MM.1S (cell line): ENCODE results near the gene STK10.

Experiments used
- DNase-seq: peaks from one replicate; pipeline ENCODE4 v3.0.0-alpha.2; 2015
- H2AFZ ChIP-seq: fragments of 300-600 bp; sonication (generic); 2 replicates; pipeline ENCODE4 v1.6.0; 2016; ENCODE audit warnings: antibody characterized with exemption, low read length
- H3F3A ChIP-seq: fragments of 300-600 bp; sonication (generic); 2 replicates; pipeline ENCODE4 v1.6.1; 2016; ENCODE audit warnings: mild to moderate bottlenecking, antibody characterized with exemption, low read length, moderate library complexity, mixed read lengths; ENCODE audit not compliant: insufficient read depth
- H3K27ac ChIP-seq: fragments of 300-600 bp; sonication (generic); 2 replicates; pipeline ENCODE4 v1.5.1; 2016; ENCODE audit warnings: mild to moderate bottlenecking, low read length
- H3K27me3 ChIP-seq: fragments of 300-600 bp; sonication (generic); replicated peaks from 2 replicates; pipeline ENCODE4 v1.6.0; 2016; ENCODE audit warnings: low read length; ENCODE audit not compliant: insufficient read depth
- H3K36me3 ChIP-seq: fragments of 300-600 bp; sonication (generic); replicated peaks from 2 replicates; pipeline ENCODE4 v1.6.1; 2016; ENCODE audit warnings: mild to moderate bottlenecking, low read length, mixed read lengths; ENCODE audit not compliant: insufficient read depth
- H3K4me1 ChIP-seq: fragments of 300-600 bp; sonication (generic); 2 replicates; pipeline ENCODE4 v1.6.1; 2016; ENCODE audit warnings: low read length, mixed read lengths
- H3K4me2 ChIP-seq: fragments of 300-600 bp; sonication (generic); 2 replicates; pipeline ENCODE4 v1.6.0; 2016; ENCODE audit warnings: low read depth, low read length
- H3K4me3 ChIP-seq: fragments of 300-600 bp; sonication (generic); 2 replicates; pipeline ENCODE4 v1.5.1; 2016; ENCODE audit warnings: low read length, mixed read lengths
- H3K79me2 ChIP-seq: fragments of 300-600 bp; sonication (generic); 2 replicates; pipeline ENCODE4 v1.6.1; 2016; ENCODE audit warnings: mixed run types, low read length, mixed read lengths
- H3K9ac ChIP-seq: fragments of 300-600 bp; sonication (generic); 2 replicates; pipeline ENCODE4 v1.6.1; 2016; ENCODE audit warnings: low read length, mixed read lengths
- H3K9me2 ChIP-seq: fragments of 300-600 bp; sonication (generic); replicated peaks from 2 replicates; pipeline ENCODE4 v1.6.1; 2016; ENCODE audit warnings: mild to moderate bottlenecking, low read length, mixed read lengths; ENCODE audit not compliant: insufficient read depth
- H3K9me3 ChIP-seq: fragments of 300-600 bp; sonication (generic); replicated peaks from 2 replicates; pipeline ENCODE4 v1.6.1; 2016; ENCODE audit warnings: mild to moderate bottlenecking, low read length, mixed read lengths; ENCODE audit not compliant: insufficient read depth
- H4K20me1 ChIP-seq: fragments of 300-600 bp; sonication (generic); 2 replicates; pipeline ENCODE4 v1.6.1; 2016; ENCODE audit warnings: mild to moderate bottlenecking, low read length, moderate library complexity, mixed read lengths; ENCODE audit not compliant: insufficient read depth
- CTCF ChIP-seq: fragments of 300-600 bp; sonication (generic); IDR thresholded peaks from 2 replicates; pipeline ENCODE4 v1.5.1; 2016; ENCODE audit warnings: antibody characterized with exemption, low read length, mixed read lengths
- EZH2 ChIP-seq: fragments of 300-600 bp; sonication (generic); optimal IDR thresholded peaks from 2 replicates; pipeline ENCODE3; 2017; ENCODE audit warnings: low read depth, mild to moderate bottlenecking, antibody characterized with exemption, low read length, mixed read lengths
- EZH2phosphoT487 ChIP-seq: fragments of 300-600 bp; sonication (generic); IDR thresholded peaks from 2 replicates; pipeline ENCODE4 v1.6.1; 2018; ENCODE audit warnings: antibody characterized with exemption, low read length

STK10 gene

DNA sequence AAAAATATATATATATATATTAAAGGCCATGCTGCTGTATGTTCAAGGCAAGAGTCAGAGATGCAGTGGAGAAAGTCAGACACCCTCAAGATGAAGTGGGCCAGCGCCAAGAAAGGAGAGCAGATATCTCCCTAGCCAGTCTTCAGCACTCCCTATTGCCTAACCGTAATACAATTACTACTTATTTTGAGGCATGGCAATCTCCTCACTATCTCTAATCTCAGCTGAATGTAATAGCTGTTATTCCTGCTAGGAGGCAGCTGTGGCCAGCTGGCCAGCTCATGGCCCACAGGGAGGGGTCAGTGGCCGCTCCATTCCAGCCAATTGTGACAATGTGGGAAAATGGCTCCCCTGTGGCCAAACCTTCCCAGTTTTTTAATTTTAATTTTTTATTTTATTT is 94.1 kb downstream of the STK10 start:
- H3K27ac ChIP-seq, result no peak overlapping the region
- no peaks in the 10 kb centered on the region for H3K9me3 ChIP-seq
- no peak overlapping the region for H3K4me3 ChIP-seq
- no peak overlapping the region for H3K4me2 ChIP-seq
- H3K36me3 ChIP-seq, result no peaks in the 10 kb centered on the region
- no peaks in the 10 kb centered on the region for H3K9me2 ChIP-seq
- no peaks in the 10 kb centered on the region for H3F3A ChIP-seq
- no peak for TF ChIP-seq EZH2phosphoT487
- TF ChIP-seq EZH2, result no peak
- no peak for TF ChIP-seq CTCF
- no peaks in the 10 kb centered on the region for H3K27me3 ChIP-seq
- H3K9ac ChIP-seq, result no peak overlapping the region
- no peak overlapping the region for H2AFZ ChIP-seq
- H3K4me1 ChIP-seq, result no peaks in the 10 kb centered on the region
- DNase-seq, result no peak
- no peaks in the 10 kb centered on the region for H4K20me1 ChIP-seq
- H3K79me2 ChIP-seq, result no peaks in the 10 kb centered on the region

DNA sequence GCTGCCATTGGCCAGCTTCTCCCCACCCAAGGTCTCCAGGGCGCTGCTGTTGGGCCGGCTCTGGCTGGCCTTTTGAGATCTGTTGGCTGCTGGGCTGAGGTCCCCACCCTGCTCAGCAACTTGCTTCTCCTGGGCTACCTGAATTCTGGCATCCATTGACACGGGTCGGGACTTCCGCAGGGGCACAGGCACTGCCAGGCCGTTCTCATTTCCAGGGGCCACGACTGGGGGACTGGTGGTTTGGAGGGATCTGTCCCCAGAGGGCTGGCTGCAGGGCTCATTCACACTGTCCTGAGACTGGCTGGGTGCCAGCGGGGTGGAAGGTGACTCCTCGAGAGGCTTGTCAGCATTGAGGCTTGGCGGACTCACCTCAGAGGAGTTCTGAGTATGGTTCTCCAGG is 94.5 kb downstream of the STK10 start:
- Histone ChIP-seq H3F3A (no peaks in the 10 kb centered on the region), H3K79me2 (no peaks in the 10 kb centered on the region), H3K4me1 (no peaks in the 10 kb centered on the region), H3K4me2 (no peak overlapping the region), H3K36me3 (no peaks in the 10 kb centered on the region), H4K20me1 (no peaks in the 10 kb centered on the region), H3K9ac (no peak overlapping the region), H3K27ac (no peak overlapping the region), H3K27me3 (no peaks in the 10 kb centered on the region), H3K4me3 (no peak overlapping the region), H3K9me2 (no peaks in the 10 kb centered on the region), H3K9me3 (no peaks in the 10 kb centered on the region), H2AFZ (no peak overlapping the region)
- TF ChIP-seq CTCF, result no peak
- no peak for TF ChIP-seq EZH2
- TF ChIP-seq EZH2phosphoT487, result no peak
- DNase-seq, result no peak

- Histone ChIP-seq H2AFZ (no peak overlapping the region), H3K79me2 (no peaks in the 10 kb centered on the region), H3K9me2 (no peaks in the 10 kb centered on the region), H3K9ac (no peak overlapping the region), H3F3A (no peaks in the 10 kb centered on the region), H3K9me3 (no peaks in the 10 kb centered on the region), H3K4me3 (no peak overlapping the region), H3K36me3 (no peaks in the 10 kb centered on the region), H3K27me3 (no peaks in the 10 kb centered on the region), H3K4me2 (no peak overlapping the region), H3K4me1 (no peaks in the 10 kb centered on the region), H4K20me1 (no peaks in the 10 kb centered on the region), H3K27ac (no peak overlapping the region)
- DNase-seq, result no peak
- no peak for TF ChIP-seq CTCF
- no peak for TF ChIP-seq EZH2phosphoT487
- no peak for TF ChIP-seq EZH2
Measured at GRCh38 chr5:172091956-172092732, 95.9 kb downstream of the STK10 start.
